Transverse colon (tissue), 4 donors: ENCODE measurements around the gene SDR42E1.

Experiments used
- EP300 ChIP-seq: sonication (generic); formaldehyde crosslinking; IDR thresholded peaks from one replicate; pipeline ENCODE4 v1.6.1; 2017; ENCODE audit warnings: antibody characterized with exemption, low read depth
- POLR2A ChIP-seq: fragments of 450-650 bp; IDR thresholded peaks from one replicate; pipeline ENCODE4 v1.6.1; 2016; ENCODE audit warnings: antibody characterized with exemption, mild to moderate bottlenecking, moderate library complexity
- POLR2AphosphoS5 ChIP-seq, 3 donors: sonication (generic); formaldehyde crosslinking; IDR thresholded peaks; one replicate each; pipeline ENCODE4 v1.6.1; 2016; ENCODE audit warnings: antibody characterized with exemption in 3 of 3
- TF ChIP-seq, protein P1 (sequence below), 5 experiments: fragments of 200-600 bp in 3 of 5; fragments of 450-650 bp in 2 of 5; sonication (generic) in 3 of 5; IDR thresholded peaks; 1 replicate in 2 of 5; 2 replicates in 3 of 5; pipeline ENCODE4 v1.5.1; 2016 to 2017; ENCODE audit warnings: antibody characterized with exemption in 5 of 5, inconsistent platforms in 3 of 5, mild to moderate bottlenecking in 2 of 5, moderate library complexity in 1 of 5

GRCh38 chr16:82016964-82017363 is 5.7 kb upstream of the SDR42E1 start:
- TF ChIP-seq, protein P1, sequence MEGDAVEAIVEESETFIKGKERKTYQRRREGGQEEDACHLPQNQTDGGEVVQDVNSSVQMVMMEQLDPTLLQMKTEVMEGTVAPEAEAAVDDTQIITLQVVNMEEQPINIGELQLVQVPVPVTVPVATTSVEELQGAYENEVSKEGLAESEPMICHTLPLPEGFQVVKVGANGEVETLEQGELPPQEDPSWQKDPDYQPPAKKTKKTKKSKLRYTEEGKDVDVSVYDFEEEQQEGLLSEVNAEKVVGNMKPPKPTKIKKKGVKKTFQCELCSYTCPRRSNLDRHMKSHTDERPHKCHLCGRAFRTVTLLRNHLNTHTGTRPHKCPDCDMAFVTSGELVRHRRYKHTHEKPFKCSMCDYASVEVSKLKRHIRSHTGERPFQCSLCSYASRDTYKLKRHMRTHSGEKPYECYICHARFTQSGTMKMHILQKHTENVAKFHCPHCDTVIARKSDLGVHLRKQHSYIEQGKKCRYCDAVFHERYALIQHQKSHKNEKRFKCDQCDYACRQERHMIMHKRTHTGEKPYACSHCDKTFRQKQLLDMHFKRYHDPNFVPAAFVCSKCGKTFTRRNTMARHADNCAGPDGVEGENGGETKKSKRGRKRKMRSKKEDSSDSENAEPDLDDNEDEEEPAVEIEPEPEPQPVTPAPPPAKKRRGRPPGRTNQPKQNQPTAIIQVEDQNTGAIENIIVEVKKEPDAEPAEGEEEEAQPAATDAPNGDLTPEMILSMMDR (IDR thresholded peaks at IDR 0.05): no peak
- TF ChIP-seq EP300 (no peak), POLR2A (no peak), POLR2AphosphoS5 (IDR thresholded peaks at IDR 0.05) (no peak)
